ENCODE measurements around the gene WDTC1. TPM values are rescaled to one million over a fixed set of nuclear protein-coding genes. Genes with fewer than 3 reads are reported as not detected.

The WDTC1 gene
- total and polyA plus RNA-seq, 9 of the 15 experiments (the other 6 are each of a cell fraction or from before 2014, with no cell fraction given), result 0.18 to 32.3 (median 8.8) TPM

DNA sequence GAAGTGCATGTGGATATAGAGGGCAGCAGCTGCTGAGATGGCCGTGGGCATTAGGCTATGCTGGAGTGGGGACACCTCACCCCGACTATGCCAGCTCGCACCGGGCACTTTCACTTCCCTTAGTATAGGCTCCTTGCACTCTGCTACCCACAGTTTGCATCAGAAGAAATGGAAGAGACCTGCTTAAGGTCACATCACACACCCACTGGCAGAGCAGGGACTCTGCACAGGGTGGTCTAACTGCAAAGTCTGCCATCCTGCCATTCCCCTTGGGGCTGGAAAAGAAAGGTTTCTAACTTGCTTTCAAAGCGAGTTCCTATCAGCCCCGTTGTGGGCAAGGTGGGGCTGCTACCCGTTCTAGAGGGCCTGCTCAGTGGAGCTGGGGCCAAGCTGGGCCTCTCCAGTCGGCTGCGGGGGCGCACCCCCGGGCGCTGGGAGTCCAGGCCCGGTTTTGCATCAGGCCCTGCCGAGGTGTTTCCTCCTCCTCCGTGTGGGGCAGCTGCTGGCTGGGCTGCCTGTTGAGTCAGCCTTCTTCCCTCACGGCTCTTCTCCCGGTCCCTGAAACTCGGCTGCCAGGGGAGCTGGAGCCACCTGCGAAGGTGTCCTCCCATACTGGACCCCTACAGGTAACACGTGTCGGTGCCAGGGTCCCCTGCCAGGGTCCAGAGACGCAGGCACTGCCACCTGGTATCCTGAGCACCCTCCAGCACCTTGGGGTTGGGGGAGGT is 107.3 kb downstream of the WDTC1 start, which contains the start of gene SYTL1 (continued):
- TF ChIP-seq SMAD1 (IDR thresholded peaks at IDR 0.05; ENCODE audit: low read depth, low read length, partially characterized antibody), result no peak
- TF ChIP-seq POLR2AphosphoS2 (IDR thresholded peaks at IDR 0.05; ENCODE audit: low read length), result no peak
- TF ChIP-seq ZNF583 (CRISPR knock-in tag; IDR thresholded peaks at IDR 0.05), result no peak

DNA sequence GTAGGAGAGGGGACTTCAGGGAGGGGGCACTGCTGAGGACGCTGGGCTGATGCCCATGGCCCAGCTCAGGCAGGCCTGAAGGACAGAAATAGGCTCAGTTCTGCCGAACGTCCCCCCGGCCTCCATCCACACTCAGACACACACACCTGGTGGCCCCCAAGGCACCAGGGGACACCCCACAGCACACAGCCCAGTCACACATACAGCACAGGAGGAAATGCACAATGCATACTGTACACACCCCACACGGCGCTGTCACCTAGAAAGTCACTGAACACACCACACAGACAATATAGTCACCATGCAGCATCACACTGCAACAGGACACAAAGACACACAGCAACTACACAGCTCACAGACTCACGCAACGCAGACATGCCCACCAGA is 108.0 kb downstream of the WDTC1 start:
- no peaks in the 10 kb centered on the region for H3K9me3 ChIP-seq (replicated peaks; ENCODE audit: control insufficient read depth, insufficient read depth, low read depth, low read length)
- H4K20me1 ChIP-seq (replicated peaks; ENCODE audit: control insufficient read depth, insufficient read depth, low read length), result no peaks in the 10 kb centered on the region
- intact Hi-C loops (cut with micrococcal nuclease) (no loop called here), in situ Hi-C loops (cut with MboI) (no loop called here)
- DNase-seq (ENCODE audit: extremely low read depth in 1 of 4, low spot score in 3 of 4) (no peak), ATAC-seq (peak; percentile 30), FAIRE-seq (no peak)
- 71% methylated on average over 8 of the region's 8 CpGs for whole genome bisulfite sequencing (ENCODE audit: insufficient coverage, low coverage, missing lambda C conversion rate)
- H3K4me3 ChIP-seq, result peak overlapping the region; percentile 33
- H3K9ac ChIP-seq (ENCODE audit: insufficient read depth in 1 of 2, low read depth in 2 of 2, low read length in 2 of 2), result peak overlapping the region; percentile 33 to 87; a peak in 3 of 4 replicates
- H3K27me3 ChIP-seq (ENCODE audit: control insufficient read depth in 2 of 2, insufficient read depth in 2 of 2, low read length in 2 of 2), result no peaks in the 10 kb centered on the region
- peak overlapping the region; percentile 72 for H3K4me2 ChIP-seq (ENCODE audit: insufficient read depth, low read length)
- no peaks in the 10 kb centered on the region for H3K36me3 ChIP-seq (ENCODE audit: control insufficient read depth, insufficient read depth, low read length)
- ChIA-PET CTCF (ENCODE audit: low intra/inter-chr PET ratio) (interaction anchor here (0.7 to 1.0 kb wide), 2 partner anchors 10 to 148 kb away, joined by 3 read pairs; no protein-coding TSS in a partner anchor), POLR2A (interaction anchor here (0.7 to 2.0 kb wide), 5 partner anchors 9 to 24 kb away, joined by 3 to 14 read pairs (median 5); partner anchors contain the start of gene MAP3K6)
- no peaks in the 10 kb centered on the region; the same call in 2 of the 3 replicates for H3K79me2 ChIP-seq (ENCODE audit: control insufficient read depth, insufficient read depth, low read length)
- H3K4me1 ChIP-seq (replicated peaks in 1 of 2; ENCODE audit: control insufficient read depth in 2 of 2, insufficient read depth in 2 of 2, low read length in 2 of 2), result peaks cover 24 to 35% of the 10 kb centered on the region in 2 experiments
- no peaks in the 10 kb centered on the region for H3K9me1 ChIP-seq (ENCODE audit: control insufficient read depth, insufficient read depth, low read length)
- peak overlapping the region; percentile 48; the same call in 2 of the 3 replicates for H3K27ac ChIP-seq (ENCODE audit: extremely low read depth, low read depth, low read length)
- BruUV-seq (replicated peaks), result TSS peak; percentile 50
- peak overlapping the region; percentile 79 for H2AFZ ChIP-seq (ENCODE audit: low read depth, low read length)
- TF ChIP-seq ZNF764 (CRISPR knock-in tag; IDR thresholded peaks at IDR 0.05; ENCODE audit: low read depth) (0 out of 2 replicates have a peak, but pooled peaks have one; percentile 9), E2F3 (CRISPR knock-in tag; IDR thresholded peaks at IDR 0.05) (0 out of 2 replicates have a peak, but pooled peaks have one; percentile 41), HDGF (IDR thresholded peaks at IDR 0.05) (peak; percentile 82; the same call in 1 of the 2 replicates), FOXA3 (CRISPR knock-in tag; conservative IDR thresholded peaks at IDR 0.05 in 1 of 2, IDR thresholded peaks at IDR 0.05 in 1 of 2) (peak in 1 of 2 experiments; percentile 75; a peak in 1 of 4 replicates)
- TF ChIP-seq, protein P1, sequence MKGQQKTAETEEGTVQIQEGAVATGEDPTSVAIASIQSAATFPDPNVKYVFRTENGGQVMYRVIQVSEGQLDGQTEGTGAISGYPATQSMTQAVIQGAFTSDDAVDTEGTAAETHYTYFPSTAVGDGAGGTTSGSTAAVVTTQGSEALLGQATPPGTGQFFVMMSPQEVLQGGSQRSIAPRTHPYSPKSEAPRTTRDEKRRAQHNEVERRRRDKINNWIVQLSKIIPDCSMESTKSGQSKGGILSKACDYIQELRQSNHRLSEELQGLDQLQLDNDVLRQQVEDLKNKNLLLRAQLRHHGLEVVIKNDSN (CRISPR knock-in tag; IDR thresholded peaks at IDR 0.05), result peak; percentile 47; the same call in 1 of the 2 replicates
- TF ChIP-seq, protein P2, sequence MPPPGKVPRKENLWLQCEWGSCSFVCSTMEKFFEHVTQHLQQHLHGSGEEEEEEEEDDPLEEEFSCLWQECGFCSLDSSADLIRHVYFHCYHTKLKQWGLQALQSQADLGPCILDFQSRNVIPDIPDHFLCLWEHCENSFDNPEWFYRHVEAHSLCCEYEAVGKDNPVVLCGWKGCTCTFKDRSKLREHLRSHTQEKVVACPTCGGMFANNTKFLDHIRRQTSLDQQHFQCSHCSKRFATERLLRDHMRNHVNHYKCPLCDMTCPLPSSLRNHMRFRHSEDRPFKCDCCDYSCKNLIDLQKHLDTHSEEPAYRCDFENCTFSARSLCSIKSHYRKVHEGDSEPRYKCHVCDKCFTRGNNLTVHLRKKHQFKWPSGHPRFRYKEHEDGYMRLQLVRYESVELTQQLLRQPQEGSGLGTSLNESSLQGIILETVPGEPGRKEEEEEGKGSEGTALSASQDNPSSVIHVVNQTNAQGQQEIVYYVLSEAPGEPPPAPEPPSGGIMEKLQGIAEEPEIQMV (tag; conservative IDR thresholded peaks at IDR 0.05; ENCODE audit: low read depth), result no peak
- TF ChIP-seq, protein P3, sequence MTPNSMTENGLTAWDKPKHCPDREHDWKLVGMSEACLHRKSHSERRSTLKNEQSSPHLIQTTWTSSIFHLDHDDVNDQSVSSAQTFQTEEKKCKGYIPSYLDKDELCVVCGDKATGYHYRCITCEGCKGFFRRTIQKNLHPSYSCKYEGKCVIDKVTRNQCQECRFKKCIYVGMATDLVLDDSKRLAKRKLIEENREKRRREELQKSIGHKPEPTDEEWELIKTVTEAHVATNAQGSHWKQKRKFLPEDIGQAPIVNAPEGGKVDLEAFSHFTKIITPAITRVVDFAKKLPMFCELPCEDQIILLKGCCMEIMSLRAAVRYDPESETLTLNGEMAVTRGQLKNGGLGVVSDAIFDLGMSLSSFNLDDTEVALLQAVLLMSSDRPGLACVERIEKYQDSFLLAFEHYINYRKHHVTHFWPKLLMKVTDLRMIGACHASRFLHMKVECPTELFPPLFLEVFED (CRISPR knock-in tag; conservative IDR thresholded peaks at IDR 0.05), result peak; percentile 82
- TF ChIP-seq, protein P4, sequence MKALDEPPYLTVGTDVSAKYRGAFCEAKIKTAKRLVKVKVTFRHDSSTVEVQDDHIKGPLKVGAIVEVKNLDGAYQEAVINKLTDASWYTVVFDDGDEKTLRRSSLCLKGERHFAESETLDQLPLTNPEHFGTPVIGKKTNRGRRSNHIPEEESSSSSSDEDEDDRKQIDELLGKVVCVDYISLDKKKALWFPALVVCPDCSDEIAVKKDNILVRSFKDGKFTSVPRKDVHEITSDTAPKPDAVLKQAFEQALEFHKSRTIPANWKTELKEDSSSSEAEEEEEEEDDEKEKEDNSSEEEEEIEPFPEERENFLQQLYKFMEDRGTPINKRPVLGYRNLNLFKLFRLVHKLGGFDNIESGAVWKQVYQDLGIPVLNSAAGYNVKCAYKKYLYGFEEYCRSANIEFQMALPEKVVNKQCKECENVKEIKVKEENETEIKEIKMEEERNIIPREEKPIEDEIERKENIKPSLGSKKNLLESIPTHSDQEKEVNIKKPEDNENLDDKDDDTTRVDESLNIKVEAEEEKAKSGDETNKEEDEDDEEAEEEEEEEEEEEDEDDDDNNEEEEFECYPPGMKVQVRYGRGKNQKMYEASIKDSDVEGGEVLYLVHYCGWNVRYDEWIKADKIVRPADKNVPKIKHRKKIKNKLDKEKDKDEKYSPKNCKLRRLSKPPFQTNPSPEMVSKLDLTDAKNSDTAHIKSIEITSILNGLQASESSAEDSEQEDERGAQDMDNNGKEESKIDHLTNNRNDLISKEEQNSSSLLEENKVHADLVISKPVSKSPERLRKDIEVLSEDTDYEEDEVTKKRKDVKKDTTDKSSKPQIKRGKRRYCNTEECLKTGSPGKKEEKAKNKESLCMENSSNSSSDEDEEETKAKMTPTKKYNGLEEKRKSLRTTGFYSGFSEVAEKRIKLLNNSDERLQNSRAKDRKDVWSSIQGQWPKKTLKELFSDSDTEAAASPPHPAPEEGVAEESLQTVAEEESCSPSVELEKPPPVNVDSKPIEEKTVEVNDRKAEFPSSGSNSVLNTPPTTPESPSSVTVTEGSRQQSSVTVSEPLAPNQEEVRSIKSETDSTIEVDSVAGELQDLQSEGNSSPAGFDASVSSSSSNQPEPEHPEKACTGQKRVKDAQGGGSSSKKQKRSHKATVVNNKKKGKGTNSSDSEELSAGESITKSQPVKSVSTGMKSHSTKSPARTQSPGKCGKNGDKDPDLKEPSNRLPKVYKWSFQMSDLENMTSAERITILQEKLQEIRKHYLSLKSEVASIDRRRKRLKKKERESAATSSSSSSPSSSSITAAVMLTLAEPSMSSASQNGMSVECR (CRISPR knock-in tag; IDR thresholded peaks at IDR 0.05), result 0 out of 2 replicates have a peak, but pooled peaks have one; percentile 5

Data from K562 (cell line).